ENCODE data around the gene DDHD1. TPM values are rescaled to one million over a fixed set of nuclear protein-coding genes. Genes with fewer than 3 reads are reported as not detected.
A peak's percentile ranks its signal among the peaks of the same experiment; 100 is the strongest.

DDHD1 gene
- total and polyA plus RNA-seq, 4 donors, result 20.9 to 54.4 (median 25.9) TPM

GRCh38 chr14:53062856-53063255, 90.3 kb downstream of the DDHD1 start:
- Histone ChIP-seq H3K4me3 (ENCODE audit: low read depth, low read length) (no peak overlapping the region), H3K27me3 (ENCODE audit: control insufficient read depth, insufficient read depth, low read length) (no peaks in the 10 kb centered on the region), H3K4me1 (ENCODE audit: control insufficient read depth, insufficient read depth, low read length) (no peaks in the 10 kb centered on the region), H3K27ac (ENCODE audit: low read depth, low read length) (no peak overlapping the region), H3K9me3 (ENCODE audit: control insufficient read depth, insufficient read depth, low read length) (no peaks in the 10 kb centered on the region), H3K36me3 (ENCODE audit: control insufficient read depth, insufficient read depth, low read length) (peaks cover 2% of the 10 kb centered on the region)
- WGBS (ENCODE audit: insufficient coverage), result 64% methylated on average over 3 of the region's 8 CpGs
- peak in 1 of 6 donors; percentile 35 for DNase-seq (ENCODE audit: low read depth in 4 of 6, low spot score in 6 of 6)

- H3K27me3 ChIP-seq (ENCODE audit: control insufficient read depth, insufficient read depth, low read length), result no peaks in the 10 kb centered on the region
- DNase-seq (ENCODE audit: low read depth in 4 of 6, low spot score in 6 of 6), result no peak
- no peaks in the 10 kb centered on the region for H3K9me3 ChIP-seq (ENCODE audit: control insufficient read depth, insufficient read depth, low read length)
- WGBS (ENCODE audit: insufficient coverage), result no CpG with 5 or more reads among the region's 1 CpG
- H3K27ac ChIP-seq (ENCODE audit: low read depth, low read length), result no peak overlapping the region
- peaks cover 2% of the 10 kb centered on the region for H3K36me3 ChIP-seq (ENCODE audit: control insufficient read depth, insufficient read depth, low read length)
- no peak overlapping the region for H3K4me3 ChIP-seq (ENCODE audit: low read depth, low read length)
- H3K4me1 ChIP-seq (ENCODE audit: control insufficient read depth, insufficient read depth, low read length), result no peaks in the 10 kb centered on the region
Measured at GRCh38 chr14:53060046-53060445, 93.1 kb downstream of the DDHD1 start.

- H3K27me3 ChIP-seq (ENCODE audit: control insufficient read depth, insufficient read depth, low read length), result no peaks in the 10 kb centered on the region
- DNase-seq (ENCODE audit: low read depth in 4 of 6, low spot score in 6 of 6), result peak; percentile 43 to 92 (median 63)
- H3K36me3 ChIP-seq (ENCODE audit: control insufficient read depth, insufficient read depth, low read length), result peaks cover 2% of the 10 kb centered on the region
- no peaks in the 10 kb centered on the region for H3K9me3 ChIP-seq (ENCODE audit: control insufficient read depth, insufficient read depth, low read length)
- no peak overlapping the region for H3K4me3 ChIP-seq (ENCODE audit: low read depth, low read length)
- 0% methylated on average over 1 of the region's 1 CpG for WGBS (ENCODE audit: insufficient coverage)
- H3K27ac ChIP-seq (ENCODE audit: low read depth, low read length), result no peak overlapping the region
- no peaks in the 10 kb centered on the region for H3K4me1 ChIP-seq (ENCODE audit: control insufficient read depth, insufficient read depth, low read length)
Measured at GRCh38 chr14:53055003-53055402, 98.1 kb downstream of the DDHD1 start.

- DNase-seq (ENCODE audit: low read depth in 4 of 6, low spot score in 6 of 6), result peak in 1 of 6 donors; percentile 5
Measured at GRCh38 chr14:53054457-53054856, 98.7 kb downstream of the DDHD1 start.

GRCh38 chr14:53048631-53049030, 104.5 kb downstream of the DDHD1 start:
- no peaks in the 10 kb centered on the region for H3K9me3 ChIP-seq (ENCODE audit: control insufficient read depth, insufficient read depth, low read length)
- no peaks in the 10 kb centered on the region for H3K27me3 ChIP-seq (ENCODE audit: control insufficient read depth, insufficient read depth, low read length)
- no peak for DNase-seq (ENCODE audit: low read depth in 4 of 6, low spot score in 6 of 6)
- WGBS (ENCODE audit: insufficient coverage), result 86% methylated on average over 1 of the region's 2 CpGs
- H3K4me3 ChIP-seq (ENCODE audit: low read depth, low read length), result no peak overlapping the region
- H3K4me1 ChIP-seq (ENCODE audit: control insufficient read depth, insufficient read depth, low read length), result no peaks in the 10 kb centered on the region
- H3K36me3 ChIP-seq (ENCODE audit: control insufficient read depth, insufficient read depth, low read length), result no peaks in the 10 kb centered on the region
- H3K27ac ChIP-seq (ENCODE audit: low read depth, low read length), result no peak overlapping the region

More at GRCh38 chr14:53054457-53054856, 98.7 kb downstream of the DDHD1 start:
- Histone ChIP-seq H3K27ac (ENCODE audit: low read depth, low read length) (no peak overlapping the region), H3K4me3 (ENCODE audit: low read depth, low read length) (no peak overlapping the region), H3K9me3 (ENCODE audit: control insufficient read depth, insufficient read depth, low read length) (no peaks in the 10 kb centered on the region), H3K36me3 (ENCODE audit: control insufficient read depth, insufficient read depth, low read length) (peaks cover 2% of the 10 kb centered on the region), H3K4me1 (ENCODE audit: control insufficient read depth, insufficient read depth, low read length) (no peaks in the 10 kb centered on the region), H3K27me3 (ENCODE audit: control insufficient read depth, insufficient read depth, low read length) (no peaks in the 10 kb centered on the region)
- 80% methylated on average over 1 of the region's 2 CpGs for WGBS (ENCODE audit: insufficient coverage)

GRCh38 chr14:53047307-53048069, 105.6 kb downstream of the DDHD1 start:
- no peak for DNase-seq (ENCODE audit: low read depth in 4 of 6, low spot score in 6 of 6)
- H3K4me3 ChIP-seq (ENCODE audit: low read depth, low read length), result no peak overlapping the region
- H3K27ac ChIP-seq (ENCODE audit: low read depth, low read length), result no peak overlapping the region
- H3K36me3 ChIP-seq (ENCODE audit: control insufficient read depth, insufficient read depth, low read length), result peaks cover 3% of the 10 kb centered on the region
- H3K4me1 ChIP-seq (ENCODE audit: control insufficient read depth, insufficient read depth, low read length), result peaks cover 4% of the 10 kb centered on the region
- no peaks in the 10 kb centered on the region for H3K27me3 ChIP-seq (ENCODE audit: control insufficient read depth, insufficient read depth, low read length)
- WGBS (ENCODE audit: insufficient coverage), result no CpG with 5 or more reads among the region's 5 CpGs
- no peaks in the 10 kb centered on the region for H3K9me3 ChIP-seq (ENCODE audit: control insufficient read depth, insufficient read depth, low read length)

- DNase-seq (ENCODE audit: low read depth in 4 of 6, low spot score in 6 of 6), result no peak
- H3K27ac ChIP-seq (ENCODE audit: low read depth, low read length), result peak overlapping the region; percentile 36
- no peaks in the 10 kb centered on the region for H3K9me3 ChIP-seq (ENCODE audit: control insufficient read depth, insufficient read depth, low read length)
- H3K27me3 ChIP-seq (ENCODE audit: control insufficient read depth, insufficient read depth, low read length), result no peaks in the 10 kb centered on the region
- peaks cover 3% of the 10 kb centered on the region for H3K36me3 ChIP-seq (ENCODE audit: control insufficient read depth, insufficient read depth, low read length)
- H3K4me1 ChIP-seq (ENCODE audit: control insufficient read depth, insufficient read depth, low read length), result peaks cover 4% of the 10 kb centered on the region
- no peak overlapping the region for H3K4me3 ChIP-seq (ENCODE audit: low read depth, low read length)
- no CpG with 5 or more reads among the region's 2 CpGs for WGBS (ENCODE audit: insufficient coverage)
Measured at GRCh38 chr14:53044486-53044885, 108.6 kb downstream of the DDHD1 start.

- H3K9me3 ChIP-seq (ENCODE audit: control insufficient read depth, insufficient read depth, low read length), result peaks cover 2% of the 10 kb centered on the region
- H3K36me3 ChIP-seq (ENCODE audit: control insufficient read depth, insufficient read depth, low read length), result peaks cover 3% of the 10 kb centered on the region
- H3K4me1 ChIP-seq (ENCODE audit: control insufficient read depth, insufficient read depth, low read length), result peaks cover 4% of the 10 kb centered on the region
- H3K27me3 ChIP-seq (ENCODE audit: control insufficient read depth, insufficient read depth, low read length), result no peaks in the 10 kb centered on the region
- WGBS (ENCODE audit: insufficient coverage), result 72% methylated on average over 5 of the region's 7 CpGs
- peak overlapping the region; percentile 68 for H3K27ac ChIP-seq (ENCODE audit: low read depth, low read length)
- no peak overlapping the region for H3K4me3 ChIP-seq (ENCODE audit: low read depth, low read length)
- DNase-seq (ENCODE audit: low read depth in 4 of 6, low spot score in 6 of 6), result no peak
Measured at GRCh38 chr14:53043027-53043581, 110.0 kb downstream of the DDHD1 start.

- peaks cover 3% of the 10 kb centered on the region for H3K36me3 ChIP-seq (ENCODE audit: control insufficient read depth, insufficient read depth, low read length)
- no CpG with 5 or more reads among the region's 4 CpGs for WGBS (ENCODE audit: insufficient coverage)
- H3K27me3 ChIP-seq (ENCODE audit: control insufficient read depth, insufficient read depth, low read length), result no peaks in the 10 kb centered on the region
- peaks cover 4% of the 10 kb centered on the region for H3K4me1 ChIP-seq (ENCODE audit: control insufficient read depth, insufficient read depth, low read length)
- peak overlapping the region; percentile 68 for H3K27ac ChIP-seq (ENCODE audit: low read depth, low read length)
- H3K9me3 ChIP-seq (ENCODE audit: control insufficient read depth, insufficient read depth, low read length), result peaks cover 2% of the 10 kb centered on the region
- DNase-seq (ENCODE audit: low read depth in 4 of 6, low spot score in 6 of 6), result peak in 3 of 6 donors; percentile 28 to 37 (median 29)
- H3K4me3 ChIP-seq (ENCODE audit: low read depth, low read length), result no peak overlapping the region
Measured at GRCh38 chr14:53042480-53042879, 110.6 kb downstream of the DDHD1 start.

- Histone ChIP-seq H3K27ac (ENCODE audit: low read depth, low read length) (no peak overlapping the region), H3K4me3 (ENCODE audit: low read depth, low read length) (no peak overlapping the region), H3K36me3 (ENCODE audit: control insufficient read depth, insufficient read depth, low read length) (peaks cover 3% of the 10 kb centered on the region)
Measured at GRCh38 chr14:53041067-53041466, 112.1 kb downstream of the DDHD1 start.

More at GRCh38 chr14:53041067-53041466, 112.1 kb downstream of the DDHD1 start:
- no peak for DNase-seq (ENCODE audit: low read depth in 4 of 6, low spot score in 6 of 6)
- Histone ChIP-seq H3K9me3 (ENCODE audit: control insufficient read depth, insufficient read depth, low read length) (peaks cover 2% of the 10 kb centered on the region), H3K27me3 (ENCODE audit: control insufficient read depth, insufficient read depth, low read length) (no peaks in the 10 kb centered on the region), H3K4me1 (ENCODE audit: control insufficient read depth, insufficient read depth, low read length) (peaks cover 4% of the 10 kb centered on the region)
- WGBS (ENCODE audit: insufficient coverage), result no CpG with 5 or more reads among the region's 2 CpGs
